ENCODE measurements around the gene CCDC60.

The CCDC60 gene

GRCh38 chr12:119432949-119433348 lies 98.4 kb downstream of the CCDC60 start:
- H2AFZ ChIP-seq (ENCODE audit: low read depth), result no peak overlapping the region
- H3K27ac ChIP-seq, result no peak overlapping the region
- no peak overlapping the region for H3K9ac ChIP-seq
- no peaks in the 10 kb centered on the region for H3K27me3 ChIP-seq (ENCODE audit: insufficient read depth, low read depth)
- no peaks in the 10 kb centered on the region for H4K20me1 ChIP-seq (ENCODE audit: insufficient read depth)
- no peaks in the 10 kb centered on the region for H3K4me1 ChIP-seq (ENCODE audit: low read depth, poor library complexity, severe bottlenecking)
- H3K4me2 ChIP-seq, result no peak overlapping the region
- no peaks in the 10 kb centered on the region for H3K79me2 ChIP-seq (ENCODE audit: insufficient read depth, low read depth)
- H3K4me3 ChIP-seq (IDR thresholded peaks at IDR 0.05; ENCODE audit: insufficient read depth, low read depth, low read length), result no peak overlapping the region
- TF ChIP-seq CTCF (conservative IDR thresholded peaks at IDR 0.05; ENCODE audit: low read depth, low read length), result no peak
- H3K36me3 ChIP-seq (ENCODE audit: insufficient read depth), result no peaks in the 10 kb centered on the region

GRCh38 chr12:119440803-119441360 lies 106.4 kb downstream of the CCDC60 start:
- no peak for TF ChIP-seq CTCF (conservative IDR thresholded peaks at IDR 0.05; ENCODE audit: low read depth, low read length)
- H3K27me3 ChIP-seq (ENCODE audit: insufficient read depth, low read depth), result no peaks in the 10 kb centered on the region
- no peaks in the 10 kb centered on the region for H4K20me1 ChIP-seq (ENCODE audit: insufficient read depth)
- no peak overlapping the region for H3K9ac ChIP-seq
- no peaks in the 10 kb centered on the region for H3K4me1 ChIP-seq (ENCODE audit: low read depth, poor library complexity, severe bottlenecking)
- no peak overlapping the region for H3K27ac ChIP-seq
- H3K79me2 ChIP-seq (ENCODE audit: insufficient read depth, low read depth), result no peaks in the 10 kb centered on the region
- no peak overlapping the region for H2AFZ ChIP-seq (ENCODE audit: low read depth)
- no peak overlapping the region for H3K4me2 ChIP-seq
- H3K36me3 ChIP-seq (ENCODE audit: insufficient read depth), result no peaks in the 10 kb centered on the region
- H3K4me3 ChIP-seq (IDR thresholded peaks at IDR 0.05; ENCODE audit: insufficient read depth, low read depth, low read length), result no peak overlapping the region

- H3K36me3 ChIP-seq (ENCODE audit: insufficient read depth), result no peaks in the 10 kb centered on the region
- no peak overlapping the region for H3K4me3 ChIP-seq (IDR thresholded peaks at IDR 0.05; ENCODE audit: insufficient read depth, low read depth, low read length)
- H2AFZ ChIP-seq (ENCODE audit: low read depth), result no peak overlapping the region
- H4K20me1 ChIP-seq (ENCODE audit: insufficient read depth), result no peaks in the 10 kb centered on the region
- no peaks in the 10 kb centered on the region for H3K27me3 ChIP-seq (ENCODE audit: insufficient read depth, low read depth)
- peak; percentile 86 for TF ChIP-seq CTCF (conservative IDR thresholded peaks at IDR 0.05; ENCODE audit: low read depth, low read length)
- no peaks in the 10 kb centered on the region for H3K79me2 ChIP-seq (ENCODE audit: insufficient read depth, low read depth)
- no peak overlapping the region for H3K4me2 ChIP-seq
- no peak overlapping the region for H3K9ac ChIP-seq
- no peaks in the 10 kb centered on the region for H3K4me1 ChIP-seq (ENCODE audit: low read depth, poor library complexity, severe bottlenecking)
- no peak overlapping the region for H3K27ac ChIP-seq
Measured at GRCh38 chr12:119444462-119445044, 110.0 kb downstream of the CCDC60 start.

GRCh38 chr12:119446459-119446858 lies 111.9 kb downstream of the CCDC60 start:
- H3K27ac ChIP-seq, result no peak overlapping the region
- no peak overlapping the region for H3K4me3 ChIP-seq (IDR thresholded peaks at IDR 0.05; ENCODE audit: insufficient read depth, low read depth, low read length)

More at GRCh38 chr12:119446459-119446858, 111.9 kb downstream of the CCDC60 start:
- no peaks in the 10 kb centered on the region for H3K79me2 ChIP-seq (ENCODE audit: insufficient read depth, low read depth)
- H3K9ac ChIP-seq, result no peak overlapping the region
- TF ChIP-seq CTCF (conservative IDR thresholded peaks at IDR 0.05; ENCODE audit: low read depth, low read length), result no peak
- no peaks in the 10 kb centered on the region for H3K4me1 ChIP-seq (ENCODE audit: low read depth, poor library complexity, severe bottlenecking)
- H3K36me3 ChIP-seq (ENCODE audit: insufficient read depth), result no peaks in the 10 kb centered on the region
- H3K27me3 ChIP-seq (ENCODE audit: insufficient read depth, low read depth), result no peaks in the 10 kb centered on the region
- H4K20me1 ChIP-seq (ENCODE audit: insufficient read depth), result no peaks in the 10 kb centered on the region
- no peak overlapping the region for H2AFZ ChIP-seq (ENCODE audit: low read depth)
- no peak overlapping the region for H3K4me2 ChIP-seq
